ENCODE data around the gene ANGPTL4. TPM values are rescaled to one million over a fixed set of nuclear protein-coding genes. Genes with fewer than 3 reads are reported as not detected.

Gene ANGPTL4
- total and polyA plus RNA-seq, 2 of the 13 experiments (the other 11 are each of a cell fraction or from before 2014, with no cell fraction given), result 0.80 to 21.7 TPM

DNA sequence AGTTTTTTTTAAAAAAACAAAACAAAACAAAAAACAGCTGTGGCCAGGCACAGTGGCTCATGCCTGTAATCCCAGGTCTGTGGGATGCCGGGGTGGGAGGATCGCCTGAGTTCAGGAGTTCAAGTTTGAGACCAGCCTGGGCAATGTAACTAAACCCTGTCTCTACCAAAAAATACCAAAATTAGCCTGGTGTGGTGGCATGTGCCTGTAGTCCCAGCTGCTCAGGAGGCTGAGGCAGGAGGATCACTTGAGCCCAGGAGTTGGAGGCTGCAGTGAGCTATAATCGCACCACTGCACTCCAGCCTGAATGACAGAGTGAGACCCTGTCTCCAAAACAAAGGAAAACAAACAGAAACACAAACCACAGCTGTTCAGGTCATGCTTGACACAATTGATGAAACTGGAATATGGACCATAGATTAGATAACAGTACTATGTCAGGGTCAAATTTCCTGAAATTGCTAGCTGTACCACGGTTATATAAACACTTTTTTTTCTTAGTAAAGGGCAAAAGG lies 6.9 kb upstream of the ANGPTL4 start (continued):
- TF ChIP-seq ZBTB25 (CRISPR knock-in tag; IDR thresholded peaks at IDR 0.05) (peak; percentile 77), CBFB (CRISPR knock-in tag; IDR thresholded peaks at IDR 0.05) (peak; percentile 83; the same call in 1 of the 2 replicates), SMAD3 (CRISPR knock-in tag; IDR thresholded peaks at IDR 0.05) (peak; percentile 47; the same call in 1 of the 2 replicates), FOXA1 (IDR thresholded peaks at IDR 0.05) (no peak), FOXA1 (CRISPR knock-in tag; IDR thresholded peaks at IDR 0.05) (peak; percentile 81), HNF1B (CRISPR knock-in tag; IDR thresholded peaks at IDR 0.05) (peak; percentile 19; the same call in 1 of the 2 replicates), MED8 (CRISPR knock-in tag; IDR thresholded peaks at IDR 0.05; ENCODE audit: insufficient replicate concordance) (no peak), RAD21 (CRISPR knock-in tag; IDR thresholded peaks at IDR 0.05) (0 out of 2 replicates have a peak, but pooled peaks have one; percentile 11), NFE2L1 (CRISPR knock-in tag; IDR thresholded peaks at IDR 0.05; ENCODE audit: borderline replicate concordance) (no peak), TBX2 (CRISPR knock-in tag; IDR thresholded peaks at IDR 0.05; ENCODE audit: borderline replicate concordance) (peak; percentile 96), DMTF1 (CRISPR knock-in tag; IDR thresholded peaks at IDR 0.05) (no peak), EZH2 (conservative IDR thresholded peaks at IDR 0.05; ENCODE audit: low read depth, low read length) (no peak), ATRX (CRISPR knock-in tag; IDR thresholded peaks at IDR 0.05; ENCODE audit: borderline replicate concordance) (no peak), YEATS2 (CRISPR knock-in tag; IDR thresholded peaks at IDR 0.05; ENCODE audit: borderline replicate concordance) (peak; percentile 69; the same call in 1 of the 2 replicates), ZNF564 (CRISPR knock-in tag; IDR thresholded peaks at IDR 0.05) (0 out of 2 replicates have a peak, but pooled peaks have one; percentile 41), ZMYM4 (CRISPR knock-in tag; IDR thresholded peaks at IDR 0.05) (peak; percentile 77), MAF1 (CRISPR knock-in tag; IDR thresholded peaks at IDR 0.05; ENCODE audit: borderline replicate concordance) (no peak), EED (CRISPR knock-in tag; IDR thresholded peaks at IDR 0.05) (no peak)
- TF ChIP-seq, protein P1, sequence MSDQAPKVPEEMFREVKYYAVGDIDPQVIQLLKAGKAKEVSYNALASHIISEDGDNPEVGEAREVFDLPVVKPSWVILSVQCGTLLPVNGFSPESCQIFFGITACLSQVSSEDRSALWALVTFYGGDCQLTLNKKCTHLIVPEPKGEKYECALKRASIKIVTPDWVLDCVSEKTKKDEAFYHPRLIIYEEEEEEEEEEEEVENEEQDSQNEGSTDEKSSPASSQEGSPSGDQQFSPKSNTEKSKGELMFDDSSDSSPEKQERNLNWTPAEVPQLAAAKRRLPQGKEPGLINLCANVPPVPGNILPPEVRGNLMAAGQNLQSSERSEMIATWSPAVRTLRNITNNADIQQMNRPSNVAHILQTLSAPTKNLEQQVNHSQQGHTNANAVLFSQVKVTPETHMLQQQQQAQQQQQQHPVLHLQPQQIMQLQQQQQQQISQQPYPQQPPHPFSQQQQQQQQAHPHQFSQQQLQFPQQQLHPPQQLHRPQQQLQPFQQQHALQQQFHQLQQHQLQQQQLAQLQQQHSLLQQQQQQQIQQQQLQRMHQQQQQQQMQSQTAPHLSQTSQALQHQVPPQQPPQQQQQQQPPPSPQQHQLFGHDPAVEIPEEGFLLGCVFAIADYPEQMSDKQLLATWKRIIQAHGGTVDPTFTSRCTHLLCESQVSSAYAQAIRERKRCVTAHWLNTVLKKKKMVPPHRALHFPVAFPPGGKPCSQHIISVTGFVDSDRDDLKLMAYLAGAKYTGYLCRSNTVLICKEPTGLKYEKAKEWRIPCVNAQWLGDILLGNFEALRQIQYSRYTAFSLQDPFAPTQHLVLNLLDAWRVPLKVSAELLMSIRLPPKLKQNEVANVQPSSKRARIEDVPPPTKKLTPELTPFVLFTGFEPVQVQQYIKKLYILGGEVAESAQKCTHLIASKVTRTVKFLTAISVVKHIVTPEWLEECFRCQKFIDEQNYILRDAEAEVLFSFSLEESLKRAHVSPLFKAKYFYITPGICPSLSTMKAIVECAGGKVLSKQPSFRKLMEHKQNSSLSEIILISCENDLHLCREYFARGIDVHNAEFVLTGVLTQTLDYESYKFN (CRISPR knock-in tag; conservative IDR thresholded peaks at IDR 0.05), result peak; percentile 95
- TF ChIP-seq, protein P2, sequence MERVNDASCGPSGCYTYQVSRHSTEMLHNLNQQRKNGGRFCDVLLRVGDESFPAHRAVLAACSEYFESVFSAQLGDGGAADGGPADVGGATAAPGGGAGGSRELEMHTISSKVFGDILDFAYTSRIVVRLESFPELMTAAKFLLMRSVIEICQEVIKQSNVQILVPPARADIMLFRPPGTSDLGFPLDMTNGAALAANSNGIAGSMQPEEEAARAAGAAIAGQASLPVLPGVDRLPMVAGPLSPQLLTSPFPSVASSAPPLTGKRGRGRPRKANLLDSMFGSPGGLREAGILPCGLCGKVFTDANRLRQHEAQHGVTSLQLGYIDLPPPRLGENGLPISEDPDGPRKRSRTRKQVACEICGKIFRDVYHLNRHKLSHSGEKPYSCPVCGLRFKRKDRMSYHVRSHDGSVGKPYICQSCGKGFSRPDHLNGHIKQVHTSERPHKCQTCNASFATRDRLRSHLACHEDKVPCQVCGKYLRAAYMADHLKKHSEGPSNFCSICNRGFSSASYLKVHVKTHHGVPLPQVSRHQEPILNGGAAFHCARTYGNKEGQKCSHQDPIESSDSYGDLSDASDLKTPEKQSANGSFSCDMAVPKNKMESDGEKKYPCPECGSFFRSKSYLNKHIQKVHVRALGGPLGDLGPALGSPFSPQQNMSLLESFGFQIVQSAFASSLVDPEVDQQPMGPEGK (CRISPR knock-in tag; IDR thresholded peaks at IDR 0.05), result peak; percentile 56
